ENCODE measurements around the gene PSD2.

PSD2 gene

DNA sequence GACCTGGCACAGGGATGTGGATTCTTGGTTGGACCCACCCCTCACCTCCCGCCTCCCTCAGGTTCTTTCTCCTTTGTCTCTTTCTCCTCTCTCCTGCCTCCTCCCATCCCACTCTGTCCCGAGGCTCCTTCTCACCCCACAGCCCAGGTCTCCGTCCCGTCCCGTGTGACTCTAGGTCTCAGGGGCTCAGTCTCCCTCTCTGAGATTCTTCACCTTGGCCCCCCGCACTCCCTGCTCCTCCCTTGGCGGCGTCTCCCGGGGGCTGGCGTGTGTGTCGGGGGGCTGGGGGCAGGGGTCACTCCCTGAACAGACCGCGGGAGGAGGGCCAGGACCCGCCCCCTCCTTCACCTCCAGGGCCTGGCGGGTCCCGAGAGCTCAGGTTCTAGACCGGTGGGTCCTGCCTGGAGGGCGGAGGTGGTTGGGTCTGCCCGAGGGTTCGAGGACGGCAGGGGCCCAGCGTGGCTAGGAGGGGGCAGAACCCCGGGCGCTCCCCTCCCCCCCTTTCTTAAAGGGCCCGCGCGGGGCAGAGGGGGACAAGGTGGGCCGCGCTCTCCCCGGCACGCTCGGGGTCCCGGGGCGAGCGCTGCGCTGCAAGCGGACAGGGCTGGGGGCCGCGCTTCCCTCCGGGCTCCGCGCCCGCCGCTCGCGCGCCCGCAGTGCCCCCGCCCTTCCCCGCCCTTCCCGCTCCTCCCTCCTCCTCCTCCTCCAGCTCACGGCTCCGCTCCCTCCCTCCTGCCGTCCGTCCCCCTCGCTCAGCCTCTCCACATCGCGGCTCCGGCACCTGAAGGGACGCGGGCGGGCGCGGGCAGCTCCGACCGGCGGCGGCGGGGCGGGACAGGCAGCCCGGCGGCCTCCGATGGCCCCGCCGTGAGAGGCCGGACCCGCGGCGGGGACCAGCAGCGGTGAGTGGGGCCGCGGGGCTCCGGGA lies at the start of gene PSD2:
TSS of gene PSD2 (plus strand) at position 735 of the 928 bp plus-strand sequence. CDS start 13,633 bp downstream, outside the sequence.
- no peak for DNase-seq (ENCODE audit: low read depth in 2 of 2, low spot score in 1 of 2)

DNA sequence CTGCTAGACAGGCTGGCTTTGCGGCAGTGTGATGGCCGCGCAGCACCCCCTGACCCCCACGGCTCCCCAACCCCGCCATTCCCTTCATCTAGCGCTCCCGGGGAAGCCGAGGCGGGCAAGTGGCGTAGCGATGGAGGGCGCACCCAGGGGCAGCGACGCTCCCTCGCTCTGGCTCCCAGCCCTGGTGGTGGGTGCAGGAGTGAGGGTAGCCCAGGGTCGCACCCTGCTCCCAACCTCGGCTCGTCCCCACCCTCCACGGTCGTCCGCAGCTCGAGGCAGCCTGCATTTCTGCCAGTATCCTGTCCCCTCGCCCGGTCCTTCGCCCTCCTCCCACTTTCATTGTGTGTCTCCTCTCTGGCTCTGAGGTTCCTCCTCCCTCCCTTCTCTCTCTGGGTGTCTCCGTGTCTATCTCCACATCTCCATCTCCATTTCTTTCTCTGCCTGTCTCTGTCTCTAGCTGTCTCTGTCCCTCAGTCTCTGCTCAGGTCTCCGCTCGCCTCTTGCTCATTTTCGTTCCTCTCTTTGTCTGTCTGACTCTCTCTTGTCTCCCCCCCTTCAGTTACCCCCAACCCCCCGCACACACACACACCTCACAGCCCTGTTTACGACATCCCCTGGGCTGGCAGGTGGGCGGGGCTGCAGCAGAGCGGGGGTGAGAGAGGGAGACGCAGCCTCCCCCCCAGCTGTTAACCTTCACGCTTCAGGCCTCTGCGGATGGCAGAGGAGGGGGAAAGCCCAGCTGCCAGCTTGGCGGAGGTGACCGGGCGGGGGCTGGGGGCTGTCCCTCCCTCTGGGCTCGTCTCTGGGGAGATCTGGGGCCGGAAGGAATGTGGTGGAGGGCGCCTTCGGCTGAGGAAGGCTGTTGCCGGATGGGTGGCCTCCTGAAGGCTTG lies 48.7 kb upstream of the PSD2 start:
- peak; percentile 68 to 88 for DNase-seq (ENCODE audit: low read depth in 2 of 2, low spot score in 1 of 2)

DNA sequence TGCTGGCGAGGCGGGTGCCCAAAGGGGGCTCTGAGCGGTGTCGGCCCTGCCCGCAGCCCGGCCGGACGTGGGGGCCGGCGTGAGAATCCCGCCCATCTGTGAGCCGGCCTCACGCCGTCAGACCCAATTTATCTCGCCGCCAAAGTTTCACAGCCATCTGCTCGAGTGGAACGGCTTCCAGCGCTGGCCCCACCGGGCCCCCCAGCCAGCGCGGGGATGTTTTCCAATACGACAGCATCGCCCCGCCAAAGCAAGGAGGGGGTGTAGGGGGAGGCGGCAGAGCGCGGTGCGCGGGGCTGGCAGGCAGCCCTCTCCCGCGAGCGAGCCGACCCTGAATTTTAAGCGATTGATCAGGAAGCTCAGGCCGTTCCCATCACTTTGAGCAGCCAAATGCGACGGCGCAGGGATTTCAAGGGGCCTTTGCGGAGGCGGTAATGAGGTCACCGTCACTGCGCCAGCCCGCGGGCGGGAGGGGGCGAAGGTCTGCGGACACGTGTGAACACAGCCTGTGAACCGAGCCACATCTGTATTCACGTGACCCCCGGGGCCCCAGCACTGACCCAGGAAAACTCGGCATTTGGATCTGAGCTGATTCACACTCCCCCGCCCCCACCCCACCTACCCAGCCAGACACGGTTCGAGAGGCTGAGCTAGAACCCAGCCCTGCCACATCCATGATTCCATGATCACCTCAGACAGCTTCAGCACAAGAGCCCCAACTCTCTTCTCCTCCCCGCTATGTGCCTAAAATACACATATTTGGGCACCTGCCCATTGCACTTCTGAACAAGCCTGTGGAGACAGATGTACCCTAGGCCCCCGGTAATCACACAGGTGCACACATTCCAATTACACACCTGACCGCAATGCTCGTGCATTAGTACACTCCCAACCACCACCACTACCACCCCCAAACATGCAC lies 47.8 kb upstream of the PSD2 start:
- DNase-seq (ENCODE audit: low read depth in 2 of 2, low spot score in 1 of 2): peak; percentile 30 to 62

DNA sequence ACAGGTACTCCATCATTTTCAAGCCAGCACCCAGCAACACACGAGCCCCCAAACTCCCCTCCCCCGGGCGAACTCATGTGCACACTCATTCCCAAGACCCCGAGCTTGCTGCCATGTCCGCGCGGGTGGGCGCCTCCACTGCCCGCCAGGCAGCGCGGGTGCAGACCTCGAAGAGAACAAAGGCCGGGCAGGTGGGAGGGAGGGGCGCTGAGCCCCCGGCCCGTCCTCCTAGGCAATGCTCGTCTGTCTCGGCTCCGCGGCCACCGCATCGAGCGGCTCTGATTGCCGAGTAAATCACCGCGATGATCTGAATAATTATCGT lies 47.1 kb upstream of the PSD2 start:
- no peak for DNase-seq (ENCODE audit: low read depth in 2 of 2, low spot score in 1 of 2)

DNA sequence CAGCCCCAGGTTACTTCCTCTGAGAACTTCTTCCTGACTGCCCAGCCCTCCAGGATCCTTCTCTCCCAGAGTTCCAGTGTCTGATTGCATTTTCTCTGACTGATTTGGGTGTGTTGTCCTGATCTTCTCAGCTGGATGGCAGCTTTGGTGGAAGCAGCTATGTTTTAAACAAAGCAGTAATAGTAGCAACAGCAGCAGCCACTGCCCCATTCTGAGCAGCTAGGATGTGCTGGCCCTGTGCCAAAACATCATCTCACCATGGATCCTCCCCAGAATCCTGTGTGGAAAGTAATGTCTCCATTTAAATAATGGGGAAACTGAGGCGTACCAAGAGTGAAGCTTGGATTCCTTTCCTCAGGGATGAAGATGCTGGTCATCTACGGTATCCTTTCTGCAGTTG lies 46.4 kb upstream of the PSD2 start:
- no peak for DNase-seq (ENCODE audit: low read depth in 2 of 2, low spot score in 1 of 2)

DNA sequence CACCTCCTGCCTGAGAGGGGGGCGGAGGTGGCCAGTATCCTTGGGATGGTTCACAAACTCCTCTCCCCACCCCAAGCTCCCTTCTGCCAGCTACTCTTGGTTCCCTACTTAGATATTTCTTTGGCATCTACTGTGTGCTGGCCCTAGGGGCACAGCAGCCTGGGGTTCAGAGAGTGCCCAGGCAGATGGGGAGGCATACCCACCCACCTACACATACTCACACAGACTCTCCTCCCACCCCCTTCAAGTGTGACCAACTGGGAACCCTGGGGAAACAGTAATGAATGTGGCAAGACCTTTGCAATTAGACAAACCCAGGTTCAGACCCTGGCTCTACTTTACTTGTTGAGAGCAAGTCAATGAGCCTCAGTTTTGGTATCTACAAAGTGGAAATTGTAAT lies 44.4 kb upstream of the PSD2 start:
- DNase-seq (ENCODE audit: low read depth in 2 of 2, low spot score in 1 of 2): no peak

DNA sequence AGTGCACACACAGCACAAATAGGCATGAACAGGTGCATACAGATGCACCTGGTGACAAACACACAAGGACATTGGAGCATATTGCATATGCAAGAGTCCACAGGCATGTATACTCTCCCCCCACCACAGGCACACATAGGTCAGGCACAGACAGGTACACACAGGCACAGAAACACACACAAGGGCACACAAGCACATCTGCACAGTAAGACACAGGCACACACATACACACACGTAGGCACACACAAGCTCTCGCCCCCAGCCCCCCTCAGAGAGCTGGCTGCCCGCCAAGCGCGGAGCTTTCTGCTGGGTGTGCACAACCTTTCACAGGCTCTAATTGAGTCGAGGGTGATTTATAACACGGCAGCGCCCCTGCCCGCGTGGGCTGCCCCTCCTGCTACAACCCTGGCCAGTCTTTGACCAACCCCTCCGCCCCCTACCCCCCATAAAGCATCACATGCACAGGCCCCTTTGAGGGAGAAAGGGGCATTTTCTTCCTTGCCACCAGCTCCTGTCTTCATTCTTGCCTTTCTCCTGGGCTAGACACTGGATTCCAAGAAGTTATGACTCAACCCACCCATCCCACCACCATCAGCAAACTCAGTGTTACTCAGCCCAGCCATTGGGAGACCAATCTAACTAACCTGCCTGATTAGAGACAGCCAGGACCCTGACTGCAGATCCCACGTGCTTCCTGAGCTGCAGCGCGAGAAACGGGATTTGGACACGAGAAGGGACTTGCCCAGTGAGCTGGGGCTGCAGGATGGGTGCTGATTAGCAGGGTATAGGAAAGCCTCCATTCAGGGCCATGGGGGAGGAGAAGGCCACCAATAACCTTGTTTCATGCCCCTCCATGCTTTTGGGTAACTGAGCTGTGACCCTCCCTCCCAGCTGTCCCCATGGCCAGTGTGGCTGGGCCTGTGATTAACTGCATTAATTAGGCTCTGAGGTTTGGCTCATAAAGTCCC lies 42.8 kb upstream of the PSD2 start:
- DNase-seq (ENCODE audit: low read depth in 2 of 2, low spot score in 1 of 2): no peak

DNA sequence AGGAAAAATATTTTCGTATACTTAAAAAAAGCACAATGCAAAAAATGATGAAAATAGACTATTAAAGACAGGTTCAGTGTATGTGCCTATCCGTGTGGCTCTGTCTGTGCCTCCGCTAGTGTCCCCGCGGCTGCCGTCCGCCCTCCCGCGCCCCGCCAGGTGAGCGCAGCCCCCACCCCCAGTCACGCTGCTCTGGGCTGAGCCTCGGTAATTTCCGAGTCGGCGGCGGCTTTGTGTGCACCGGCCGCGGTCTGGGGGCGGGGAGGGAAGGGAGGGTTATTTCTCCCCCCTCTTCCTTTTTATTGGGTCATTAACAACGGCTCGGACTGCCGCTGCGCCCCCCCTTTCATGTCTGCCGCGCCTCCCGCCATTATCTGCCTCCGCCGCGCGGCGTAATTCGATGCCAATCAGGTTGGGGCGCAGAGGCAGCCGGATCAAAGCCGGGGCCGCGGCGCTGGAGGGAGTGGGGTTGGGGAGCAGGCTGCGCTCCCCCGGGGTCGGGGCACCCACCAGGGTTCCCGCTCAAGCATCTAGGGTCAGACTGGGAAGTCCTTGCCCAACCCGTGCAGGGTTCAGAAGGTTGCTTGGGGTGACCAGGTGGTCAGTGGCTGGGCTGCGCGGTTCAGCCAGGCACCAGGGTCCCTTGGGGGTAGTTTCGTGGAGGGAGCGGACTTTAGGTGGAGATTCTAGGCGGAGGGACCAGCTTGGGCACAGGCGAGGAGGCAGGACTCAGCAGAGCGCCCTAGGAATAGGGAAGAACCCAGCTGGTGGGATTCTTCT lies 39.5 kb upstream of the PSD2 start:
- DNase-seq (ENCODE audit: low read depth in 2 of 2, low spot score in 1 of 2): no peak

DNA sequence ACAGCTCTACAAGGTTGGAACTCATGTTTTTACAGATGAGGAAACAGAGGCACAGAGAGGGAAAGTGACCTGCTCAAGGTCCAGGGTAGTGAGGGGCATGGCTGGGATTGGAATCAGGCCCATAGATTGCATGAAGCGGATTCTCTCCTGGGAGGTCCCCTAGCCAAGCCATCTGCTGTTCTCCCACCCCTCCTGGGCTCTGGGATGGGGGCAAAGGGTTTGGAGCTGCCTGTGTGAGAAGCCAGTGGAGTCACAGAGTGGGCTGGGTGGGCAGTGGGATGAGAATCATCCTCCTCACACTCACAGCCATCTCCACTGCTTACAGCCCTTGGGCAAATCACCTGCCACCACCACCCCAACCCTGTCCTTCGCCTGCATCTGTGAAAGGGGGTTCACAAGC lies 38.6 kb upstream of the PSD2 start:
- no peak for DNase-seq (ENCODE audit: low read depth in 2 of 2, low spot score in 1 of 2)

DNA sequence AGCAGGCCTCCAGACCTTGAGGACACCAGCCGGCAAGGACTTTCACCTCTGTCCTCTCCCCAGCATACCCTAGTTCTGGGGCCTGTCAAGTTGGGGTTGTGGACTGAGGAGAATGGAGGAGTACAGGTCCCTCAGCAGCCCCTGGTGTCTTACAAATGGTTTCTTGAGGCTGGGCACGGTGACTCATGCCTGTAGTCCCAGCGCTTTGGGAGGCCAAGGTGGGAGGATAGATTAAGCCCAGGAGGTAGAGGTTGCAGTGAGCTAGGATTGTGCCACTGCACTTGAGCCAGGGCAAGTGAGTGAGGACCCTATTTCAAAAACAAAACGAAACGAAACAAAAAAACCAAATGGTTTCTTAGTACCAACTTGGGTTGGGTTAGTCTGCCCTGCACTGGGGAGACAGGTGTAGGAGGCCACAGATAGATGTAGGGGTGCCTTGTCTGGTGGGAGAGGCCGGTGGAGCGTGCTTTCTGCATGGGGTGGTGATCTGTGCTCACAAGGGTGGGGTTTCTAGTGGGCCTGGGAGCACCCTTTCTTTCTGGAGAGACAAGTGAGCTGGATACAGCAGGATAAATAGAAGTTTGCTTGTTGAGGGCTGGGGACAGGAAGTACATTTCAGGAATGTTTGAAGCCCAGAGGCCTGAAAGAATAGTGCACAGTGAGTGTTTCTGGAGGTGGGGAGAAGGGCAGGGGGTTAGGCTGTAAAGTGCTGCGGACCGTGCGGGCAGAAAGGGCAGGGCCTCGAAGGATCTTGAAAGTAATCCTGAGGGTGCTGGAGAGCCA lies 37.7 kb upstream of the PSD2 start:
- no peak for DNase-seq (ENCODE audit: low read depth in 2 of 2, low spot score in 1 of 2)

DNA sequence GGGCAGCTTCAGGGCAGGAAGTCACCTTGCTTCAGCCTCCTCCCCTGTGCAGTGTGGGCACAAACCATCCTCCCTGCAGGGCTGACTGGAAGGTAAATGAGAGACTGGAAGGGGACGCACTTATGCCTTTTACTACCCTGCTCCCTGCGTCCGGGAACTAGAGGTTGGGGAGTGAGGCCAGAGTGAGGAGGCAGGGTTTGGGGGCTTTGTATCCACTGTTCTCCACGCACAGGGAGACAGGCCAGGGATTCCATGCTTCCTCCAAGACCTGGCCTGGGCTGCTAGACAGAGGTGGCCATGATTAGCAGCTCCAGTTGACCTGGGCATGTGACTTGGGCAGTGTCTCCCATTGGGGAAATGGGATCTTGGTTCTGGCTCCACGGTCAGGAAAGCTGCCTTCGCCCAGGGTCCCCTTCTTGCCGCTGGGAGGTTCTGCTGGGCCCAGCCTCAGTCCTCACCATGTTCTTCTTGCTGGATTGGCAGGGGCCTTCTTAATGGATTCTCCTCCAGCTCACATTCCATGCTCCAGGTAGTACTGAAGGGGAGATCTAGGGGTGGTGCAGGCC lies 37.0 kb upstream of the PSD2 start:
- no peak for DNase-seq (ENCODE audit: low read depth in 2 of 2, low spot score in 1 of 2)

DNA sequence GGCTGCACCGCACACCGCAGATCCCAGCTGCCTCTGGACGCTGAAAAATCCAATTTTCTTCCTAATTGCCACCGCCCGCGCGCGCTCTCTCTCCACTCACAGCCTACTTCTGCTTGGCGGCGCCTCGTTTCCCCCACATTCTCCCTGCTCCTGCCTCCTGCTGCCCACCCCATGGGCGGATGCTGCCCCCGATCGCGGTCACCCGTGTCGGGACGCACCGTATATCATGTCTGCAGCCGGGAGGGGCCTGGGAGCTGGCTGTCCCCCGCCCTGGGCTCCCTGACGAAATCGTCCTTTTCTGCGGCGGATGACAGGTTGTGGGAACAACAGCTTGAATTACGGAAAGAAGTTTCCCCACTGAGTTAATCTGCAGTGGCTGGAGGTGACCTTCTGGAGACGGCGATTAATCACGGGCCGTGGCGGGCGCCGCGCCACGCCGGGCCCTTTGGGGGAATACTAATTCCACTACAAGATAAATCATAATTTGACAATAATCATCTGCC lies 36.3 kb upstream of the PSD2 start:
- no peak for DNase-seq (ENCODE audit: low read depth in 2 of 2, low spot score in 1 of 2)

DNA sequence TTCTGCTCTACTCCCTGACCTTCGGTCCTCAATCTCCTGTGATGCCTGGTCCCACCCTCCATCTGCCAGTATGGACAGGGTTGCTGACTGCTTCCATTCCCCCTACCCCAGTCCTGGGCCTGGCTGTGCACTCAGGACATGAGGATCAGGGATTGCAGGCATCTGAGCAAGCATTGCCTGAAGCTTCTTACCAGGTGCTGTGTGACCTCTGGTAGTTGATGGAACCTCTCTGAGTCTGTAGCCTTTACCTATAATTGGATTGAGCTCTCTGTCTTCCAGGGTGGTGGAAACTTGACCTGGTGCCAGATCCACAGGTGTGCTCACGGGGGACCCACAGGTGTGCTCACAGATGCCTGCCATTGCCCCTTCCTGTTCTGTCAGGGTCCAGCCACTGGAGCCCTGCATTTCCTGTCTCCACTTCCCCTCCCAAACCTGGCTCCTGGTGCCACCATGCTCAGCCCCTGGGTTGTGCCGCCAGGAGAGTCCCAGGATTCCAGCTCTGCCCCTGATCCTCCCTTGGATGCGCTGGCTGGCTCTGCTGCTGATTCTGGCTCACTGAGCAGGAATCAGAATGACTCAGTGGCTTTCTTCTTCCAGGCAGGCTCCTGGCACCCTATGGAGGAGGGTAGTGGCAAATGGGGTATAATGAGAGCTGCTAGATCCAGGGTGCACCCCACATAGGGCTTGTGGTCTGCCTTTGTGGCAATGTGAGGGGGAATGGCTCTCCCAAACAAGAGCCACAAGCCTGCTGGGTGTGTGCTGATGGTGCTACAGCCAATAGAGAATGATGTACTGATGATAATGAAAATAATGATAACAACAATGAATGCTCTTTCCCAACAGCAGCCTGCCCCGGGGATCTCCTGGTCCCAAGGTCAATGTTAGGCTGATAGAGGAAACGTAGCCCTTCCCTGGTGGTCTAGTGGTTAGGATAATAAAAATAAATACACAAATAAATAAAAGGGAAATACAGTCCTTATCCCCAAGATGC lies 35.2 kb upstream of the PSD2 start:
- no peak for DNase-seq (ENCODE audit: low read depth in 2 of 2, low spot score in 1 of 2)

DNA sequence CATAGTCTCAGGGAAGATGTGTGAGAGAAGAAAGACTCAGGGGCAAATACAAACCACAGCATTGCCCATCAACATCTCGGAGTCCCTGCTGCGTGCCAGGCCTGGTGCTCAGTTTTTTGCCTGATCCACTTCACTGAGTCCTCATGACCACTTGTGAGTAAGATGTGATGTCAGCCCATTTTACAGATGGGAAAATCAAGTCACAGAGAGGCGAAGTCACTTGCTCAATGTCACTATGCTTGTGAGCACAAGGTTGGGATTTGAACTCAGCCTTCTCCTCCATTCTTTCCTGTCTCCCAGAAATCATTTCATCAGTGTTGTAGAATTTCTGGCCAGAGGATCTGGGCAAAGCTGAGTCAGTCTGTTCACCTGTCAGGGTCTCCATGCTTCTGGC lies 34.6 kb upstream of the PSD2 start:
- no peak for DNase-seq (ENCODE audit: low read depth in 2 of 2, low spot score in 1 of 2)

DNA sequence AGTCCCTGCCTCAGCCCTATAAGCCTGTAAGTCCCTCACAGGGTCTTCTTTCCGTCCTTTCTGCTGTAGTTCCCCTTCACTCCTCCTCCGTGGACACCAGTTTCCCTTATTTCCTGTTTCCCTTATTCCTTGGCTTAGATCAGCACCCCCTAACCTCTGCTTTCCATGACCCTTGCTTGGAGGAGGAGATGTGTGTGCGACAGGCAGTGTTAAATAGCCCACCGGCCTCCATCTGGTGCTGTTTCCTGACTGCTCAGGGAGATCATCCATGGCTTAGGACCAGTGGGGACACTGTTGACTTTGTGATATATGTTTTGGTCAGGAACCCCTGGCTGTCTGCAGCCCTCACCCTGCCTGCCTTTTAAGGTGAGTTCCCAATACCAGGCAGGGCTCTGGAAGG lies 34.1 kb upstream of the PSD2 start:
- DNase-seq (ENCODE audit: low read depth in 2 of 2, low spot score in 1 of 2): no peak

DNA sequence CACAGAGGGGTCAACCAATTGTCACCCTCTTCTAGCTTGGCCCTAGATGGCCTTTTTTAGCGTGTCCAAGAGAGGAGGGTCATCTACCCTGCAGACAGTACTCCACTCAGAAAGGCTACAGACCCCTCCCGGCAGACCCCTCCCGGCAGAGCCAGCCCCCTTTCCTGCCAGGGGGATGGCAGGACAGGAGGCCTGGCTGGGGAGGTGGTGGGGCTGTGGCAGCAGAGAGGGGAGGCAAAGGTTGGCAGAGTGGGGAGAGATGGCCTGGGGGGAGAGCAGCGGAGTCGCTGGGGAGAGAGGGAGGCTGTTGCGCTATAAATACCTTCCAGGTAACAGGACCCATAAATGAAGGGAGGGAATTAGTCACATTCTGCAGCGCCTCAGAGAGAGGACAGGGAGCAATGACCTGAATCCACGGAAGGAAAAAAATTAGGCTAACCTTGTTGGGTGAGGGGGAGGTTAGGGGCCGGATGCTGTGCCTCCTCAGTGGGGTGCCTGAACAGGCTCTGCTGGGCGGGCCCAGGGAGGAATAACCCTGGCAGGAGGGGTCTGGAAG lies 32.9 kb upstream of the PSD2 start:
- no peak for DNase-seq (ENCODE audit: low read depth in 2 of 2, low spot score in 1 of 2)
